Mesendoderm (in vitro differentiated cells): ENCODE results near the gene NPIPB8.

Source experiments
- DNase-seq: peaks from one replicate; pipeline ENCODE4 v3.0.0; 2013
- H2AK5ac ChIP-seq: 2 replicates; pipeline ENCODE4 v1.6.1; 2013; ENCODE audit warnings: low read length, inconsistent platforms
- H2BK120ac ChIP-seq: 2 replicates; pipeline ENCODE4 v1.6.1; 2013; ENCODE audit warnings: low read depth, mild to moderate bottlenecking, low read length, moderate library complexity, mixed read lengths
- H2BK15ac ChIP-seq: replicated peaks from 2 replicates; pipeline ENCODE4 v1.6.1; 2013; ENCODE audit warnings: low read depth, mild to moderate bottlenecking, moderate library complexity
- H2BK5ac ChIP-seq: 2 replicates; pipeline ENCODE4 v1.6.1; 2013; ENCODE audit warnings: low read length, inconsistent platforms
- H3K18ac ChIP-seq: 2 replicates; pipeline ENCODE4 v1.6.1; 2013; ENCODE audit warnings: mild to moderate bottlenecking, low read length, mixed read lengths
- H3K23ac ChIP-seq: one replicate; pipeline ENCODE4 v1.6.1; 2013; ENCODE audit warnings: low read length
- H3K27ac ChIP-seq: 2 replicates; pipeline ENCODE4 v1.5.1; 2013; ENCODE audit warnings: low read depth, mild to moderate bottlenecking, inconsistent platforms, low read length, moderate library complexity
- H3K27me3 ChIP-seq: 2 replicates; pipeline ENCODE4 v1.6.1; 2013; ENCODE audit warnings: low read length, control low read depth, mild to moderate bottlenecking, inconsistent platforms; ENCODE audit not compliant: insufficient read depth, poor library complexity
- H3K36me3 ChIP-seq: 2 replicates; pipeline ENCODE4 v1.6.1; 2013; ENCODE audit warnings: low read length, inconsistent platforms; ENCODE audit not compliant: control insufficient read depth, insufficient read depth
- H3K4ac ChIP-seq: one replicate; pipeline ENCODE4 v1.6.1; 2013; ENCODE audit warnings: low read depth, mild to moderate bottlenecking, low read length, moderate library complexity
- H3K4me1 ChIP-seq: 2 replicates; pipeline ENCODE4 v1.6.1; 2013; ENCODE audit warnings: low read depth, low read length, inconsistent platforms; ENCODE audit not compliant: control insufficient read depth
- H3K4me2 ChIP-seq: 2 replicates; pipeline ENCODE4 v1.6.1; 2013; ENCODE audit warnings: low read length
- H3K4me3 ChIP-seq: 2 replicates; pipeline ENCODE4 v1.5.1; 2013; ENCODE audit warnings: mild to moderate bottlenecking, low read length
- H3K56ac ChIP-seq: one replicate; pipeline ENCODE4 v1.6.1; 2013; ENCODE audit warnings: low read length
- H3K79me1 ChIP-seq: 2 replicates; pipeline ENCODE4 v1.6.1; 2013; ENCODE audit warnings: low read length, inconsistent platforms
- H3K79me2 ChIP-seq: 2 replicates; pipeline ENCODE4 v1.6.1; 2013; ENCODE audit warnings: mild to moderate bottlenecking, low read length; ENCODE audit not compliant: control insufficient read depth, insufficient read depth
- H3K9ac ChIP-seq: 2 replicates; pipeline ENCODE4 v1.6.1; 2013; ENCODE audit warnings: low read length, inconsistent platforms
- H4K5ac ChIP-seq: one replicate; pipeline ENCODE4 v1.6.1; 2013; ENCODE audit warnings: low read length
- H4K8ac ChIP-seq: one replicate; pipeline ENCODE4 v1.6.1; 2013; ENCODE audit warnings: low read depth, mild to moderate bottlenecking, control low read depth, low read length, moderate library complexity
- WGBS: extraction: QIAGEN DNeasy Blood & Tissue Kit; methylation state at CpG from one replicate; pipeline ENCODE4 v1.1.7; 2013; ENCODE audit warnings: low lambda C conversion rate, missing lambda C conversion rate; ENCODE audit not compliant: insufficient coverage; ENCODE audit errors: extremely low coverage; 5-methylcytosine and 5-hydroxymethylcytosine counted together

Gene NPIPB8

DNA sequence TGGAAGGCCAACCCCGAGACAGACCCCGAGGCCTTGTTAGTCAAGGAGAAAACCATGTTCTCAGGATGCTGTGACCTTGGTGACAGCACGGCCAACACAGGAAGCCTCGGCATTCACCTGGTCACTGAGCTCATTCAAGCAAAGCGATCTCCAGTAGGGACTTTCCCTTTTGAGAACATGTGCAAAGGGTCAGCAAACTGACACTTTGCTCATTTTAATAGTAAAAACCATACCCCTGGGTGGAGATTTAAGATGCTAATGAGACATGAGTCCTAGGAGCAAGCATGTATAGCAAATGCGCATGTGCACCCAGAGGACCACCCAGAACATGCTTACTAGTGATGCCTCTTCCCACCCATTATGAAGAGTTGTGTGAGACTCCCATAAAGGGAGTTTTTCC lies 35.3 kb upstream of the NPIPB8 start:
- H3K4me3 ChIP-seq, result no peak overlapping the region
- H4K8ac ChIP-seq, result no peak overlapping the region
- H3K4ac ChIP-seq, result no peak overlapping the region
- no peak overlapping the region for H2AK5ac ChIP-seq
- H3K23ac ChIP-seq, result no peak overlapping the region
- no peak overlapping the region for H3K4me2 ChIP-seq
- H2BK120ac ChIP-seq, result no peak overlapping the region
- H2BK5ac ChIP-seq, result no peak overlapping the region
- no peak overlapping the region for H2BK15ac ChIP-seq
- H3K56ac ChIP-seq, result no peak overlapping the region
- no peak overlapping the region for H3K18ac ChIP-seq
- no peaks in the 10 kb centered on the region for H3K79me2 ChIP-seq
- no peak overlapping the region for H4K5ac ChIP-seq
- H3K36me3 ChIP-seq, result no peaks in the 10 kb centered on the region
- no peaks in the 10 kb centered on the region for H3K27me3 ChIP-seq
- no peak for DNase-seq
- no peaks in the 10 kb centered on the region for H3K79me1 ChIP-seq
- no peak overlapping the region for H3K9ac ChIP-seq
- WGBS, result no CpG with 5 or more reads among the region's 6 CpGs
- no peak overlapping the region for H3K27ac ChIP-seq
- H3K4me1 ChIP-seq, result peaks cover 3% of the 10 kb centered on the region

DNA sequence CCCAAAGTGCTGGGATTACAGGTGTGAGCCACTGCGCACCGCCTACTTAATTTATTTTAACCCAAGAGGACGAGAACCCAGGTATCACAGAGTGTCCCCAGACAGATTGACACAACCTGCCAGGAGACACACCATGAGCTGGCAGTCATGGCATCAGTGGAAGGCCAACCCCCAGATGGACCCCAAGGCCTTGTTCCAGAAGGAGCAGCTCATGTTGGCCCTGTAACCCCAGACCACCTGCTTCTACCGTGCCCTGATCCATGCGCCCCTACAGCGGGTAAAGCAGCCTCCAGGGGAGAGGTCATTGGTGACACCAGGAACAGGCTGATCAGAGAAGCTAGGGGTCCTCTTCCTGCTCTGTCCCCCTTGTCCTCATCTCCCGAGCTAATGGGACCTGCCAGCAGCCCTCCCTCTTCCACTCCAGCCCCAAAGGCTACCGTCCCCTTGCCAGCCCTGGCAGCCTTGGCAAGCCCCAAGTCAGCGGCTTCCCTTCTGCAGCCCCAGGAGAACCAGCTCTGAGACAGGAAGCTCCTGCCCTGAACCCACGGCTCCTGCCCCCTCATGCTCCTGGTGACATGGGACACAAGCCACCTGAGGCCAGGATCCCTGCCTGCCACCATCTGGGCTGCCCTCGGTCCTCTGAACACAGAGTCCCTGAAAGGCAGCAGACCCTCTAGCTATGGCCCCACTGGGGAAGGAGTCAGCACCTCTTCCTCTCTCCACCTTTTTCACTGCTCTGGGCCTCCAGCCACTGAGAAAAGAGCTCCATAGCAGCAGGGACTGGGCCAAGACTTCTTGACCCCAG lies 34.3 kb upstream of the NPIPB8 start:
- DNase-seq, result no peak
- WGBS, result no CpG with 5 or more reads among the region's 11 CpGs

DNA sequence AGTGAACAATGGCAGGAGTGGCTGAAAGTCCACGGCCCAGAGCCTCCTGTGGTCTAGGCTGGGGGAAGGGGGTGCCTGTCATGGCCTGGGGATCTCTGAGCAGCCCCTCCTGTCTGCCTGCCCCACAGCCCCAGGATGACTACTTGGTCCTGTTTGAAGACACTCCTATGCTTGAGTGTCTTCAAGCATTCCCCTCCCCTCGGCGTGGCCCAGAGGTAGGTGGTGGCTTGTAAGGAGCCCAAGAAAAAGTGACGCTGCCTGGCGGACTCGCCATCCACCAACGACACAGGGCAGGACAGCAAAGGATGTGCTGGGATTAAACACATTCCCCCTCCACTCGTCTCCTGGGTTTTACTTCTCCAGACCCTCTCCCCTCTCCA lies 33.7 kb upstream of the NPIPB8 start:
- Histone ChIP-seq H3K36me3 (no peaks in the 10 kb centered on the region), H3K18ac (no peak overlapping the region), H2BK5ac (no peak overlapping the region), H3K9ac (no peak overlapping the region), H3K79me1 (no peaks in the 10 kb centered on the region), H3K27me3 (no peaks in the 10 kb centered on the region), H3K4ac (no peak overlapping the region), H3K79me2 (no peaks in the 10 kb centered on the region), H2BK120ac (no peak overlapping the region), H2BK15ac (no peak overlapping the region), H3K4me3 (no peak overlapping the region), H2AK5ac (no peak overlapping the region), H4K5ac (no peak overlapping the region), H3K4me1 (no peaks in the 10 kb centered on the region), H3K23ac (no peak overlapping the region), H3K56ac (no peak overlapping the region), H3K4me2 (no peak overlapping the region), H3K27ac (no peak overlapping the region), H4K8ac (no peak overlapping the region)
- DNase-seq, result no peak
- no CpG with 5 or more reads among the region's 8 CpGs for WGBS

More for the DNA sequence above, 34.3 kb upstream of the NPIPB8 start:
- Histone ChIP-seq H3K18ac (no peak overlapping the region), H3K36me3 (no peaks in the 10 kb centered on the region), H3K4ac (no peak overlapping the region), H4K8ac (no peak overlapping the region), H3K79me1 (no peaks in the 10 kb centered on the region), H3K27ac (no peak overlapping the region), H3K4me3 (no peak overlapping the region), H3K4me2 (no peak overlapping the region), H3K56ac (no peak overlapping the region), H3K9ac (no peak overlapping the region), H2BK15ac (no peak overlapping the region), H2BK120ac (no peak overlapping the region), H3K27me3 (no peaks in the 10 kb centered on the region), H3K4me1 (no peaks in the 10 kb centered on the region), H3K79me2 (no peaks in the 10 kb centered on the region), H3K23ac (no peak overlapping the region), H4K5ac (no peak overlapping the region), H2BK5ac (no peak overlapping the region), H2AK5ac (no peak overlapping the region)

DNA sequence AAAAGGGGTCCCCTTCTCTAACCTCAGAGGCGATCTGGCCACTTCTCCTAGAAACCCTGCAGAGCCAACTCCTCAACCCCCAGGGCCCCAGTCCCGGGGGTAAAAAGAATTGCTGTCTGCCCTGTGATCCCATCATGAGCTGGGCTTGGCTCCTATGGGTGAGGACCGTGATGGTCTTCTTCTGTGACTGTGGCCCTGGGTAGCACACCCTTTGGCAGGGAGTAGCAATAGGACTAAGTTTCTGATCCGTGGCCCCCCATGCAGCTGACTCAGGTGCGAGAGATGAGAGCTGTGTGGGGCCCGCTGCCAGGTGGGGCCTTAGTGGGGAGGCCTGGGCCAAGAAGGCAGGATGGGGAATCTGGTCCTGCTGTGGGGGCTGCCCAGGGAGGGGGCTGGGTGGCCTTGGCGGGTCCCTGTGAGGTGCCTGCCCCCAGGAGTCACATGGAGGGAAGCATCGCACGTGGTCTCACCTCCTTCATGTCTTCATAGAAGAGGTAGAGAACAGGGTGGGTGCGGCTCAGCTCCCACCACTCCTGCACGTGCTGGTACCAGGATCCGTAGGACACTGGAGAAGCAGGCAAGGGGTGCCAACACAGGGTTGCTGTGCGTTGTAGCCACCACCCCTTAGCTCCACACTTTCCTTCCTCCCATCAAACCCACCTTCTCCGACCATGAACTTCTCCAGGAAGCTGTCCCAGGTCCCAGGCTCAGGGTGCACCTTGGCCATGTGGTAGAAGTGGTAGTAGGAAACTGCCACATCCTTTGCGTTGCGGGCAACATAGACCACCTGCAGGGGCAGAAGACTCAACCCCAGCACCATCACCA lies 31.4 kb upstream of the NPIPB8 start:
- H3K79me1 ChIP-seq, result no peaks in the 10 kb centered on the region
- H3K4me1 ChIP-seq, result no peaks in the 10 kb centered on the region
- H3K79me2 ChIP-seq, result no peaks in the 10 kb centered on the region
- no peak overlapping the region for H3K18ac ChIP-seq
- WGBS, result no CpG with 5 or more reads among the region's 16 CpGs
- H4K5ac ChIP-seq, result no peak overlapping the region
- H3K56ac ChIP-seq, result no peak overlapping the region
- DNase-seq, result no peak
- H2AK5ac ChIP-seq, result no peak overlapping the region
- H3K36me3 ChIP-seq, result no peaks in the 10 kb centered on the region
- no peak overlapping the region for H3K4me3 ChIP-seq
- H2BK5ac ChIP-seq, result no peak overlapping the region
- H2BK15ac ChIP-seq, result no peak overlapping the region
- no peak overlapping the region for H3K9ac ChIP-seq
- H3K23ac ChIP-seq, result no peak overlapping the region
- H3K4ac ChIP-seq, result no peak overlapping the region
- no peak overlapping the region for H3K4me2 ChIP-seq
- no peak overlapping the region for H4K8ac ChIP-seq
- H3K27me3 ChIP-seq, result no peaks in the 10 kb centered on the region
- no peak overlapping the region for H2BK120ac ChIP-seq
- no peak overlapping the region for H3K27ac ChIP-seq

DNA sequence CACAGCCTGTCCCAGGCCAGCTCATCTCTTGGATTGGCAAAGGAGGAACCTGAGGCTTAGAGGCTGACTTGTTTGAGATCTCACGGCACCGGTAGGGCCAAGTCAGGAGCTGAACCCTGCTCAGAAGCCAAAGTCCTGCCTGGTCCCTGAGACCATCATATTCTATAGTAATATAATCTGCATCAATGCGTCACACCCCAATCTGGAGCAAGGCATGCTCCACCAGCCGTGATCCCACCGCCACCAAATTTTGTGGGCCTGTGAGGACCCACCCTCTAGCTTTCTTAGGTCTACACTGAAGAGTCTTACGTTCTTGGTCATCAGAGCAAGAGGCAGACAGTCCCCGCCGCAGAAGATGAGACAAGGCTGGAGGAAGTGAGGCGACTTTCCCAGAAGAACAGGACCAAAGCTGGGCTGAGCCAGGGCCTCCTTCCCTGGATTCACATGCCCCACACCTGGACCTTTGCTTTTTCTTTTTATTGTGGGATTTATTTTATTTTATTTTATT lies 30.7 kb upstream of the NPIPB8 start:
- Histone ChIP-seq H3K4me3 (no peak overlapping the region), H3K36me3 (no peaks in the 10 kb centered on the region), H4K8ac (no peak overlapping the region), H3K56ac (no peak overlapping the region), H2BK15ac (no peak overlapping the region), H3K18ac (no peak overlapping the region), H3K27ac (no peak overlapping the region), H2BK5ac (no peak overlapping the region), H3K27me3 (no peaks in the 10 kb centered on the region), H3K4me1 (no peaks in the 10 kb centered on the region), H2AK5ac (no peak overlapping the region), H3K79me2 (no peaks in the 10 kb centered on the region), H3K4ac (no peak overlapping the region), H2BK120ac (no peak overlapping the region), H3K79me1 (no peaks in the 10 kb centered on the region), H4K5ac (no peak overlapping the region), H3K4me2 (no peak overlapping the region), H3K9ac (no peak overlapping the region), H3K23ac (no peak overlapping the region)
- DNase-seq, result no peak
- WGBS, result no CpG with 5 or more reads among the region's 9 CpGs
